BE2C (cell line): ENCODE results near the gene SLC6A9.

ENCODE experiments used
- DNase-seq: peaks from one replicate; pipeline ENCODE4 v3.0.0-alpha.2; 2020
- H3K27me3 ChIP-seq: fragments of 250-450 bp; sonication (Bioruptor Pico); 2 replicates; pipeline ENCODE4 v1.5.1; 2020; ENCODE audit warnings: mild to moderate bottlenecking
- H3K36me3 ChIP-seq: fragments of 250-450 bp; sonication (Bioruptor Pico); 2 replicates; pipeline ENCODE4 v1.5.1; 2020; ENCODE audit warnings: mild to moderate bottlenecking
- H3K4me1 ChIP-seq: fragments of 250-450 bp; sonication (Bioruptor Pico); 2 replicates; pipeline ENCODE4 v1.5.1; 2020
- H3K4me3 ChIP-seq: 2 replicates; pipeline ENCODE4 v1.5.1; 2011; ENCODE audit warnings: low read depth, low read length
- H3K9me3 ChIP-seq: fragments of 250-450 bp; sonication (Bioruptor Pico); 2 replicates; pipeline ENCODE4 v1.5.1; 2020
- CTCF ChIP-seq: IDR thresholded peaks from 2 replicates; pipeline ENCODE4 v1.5.1; 2012; ENCODE audit warnings: mild to moderate bottlenecking, low read depth, low read length

The SLC6A9 gene

GRCh38 chr1:43977376-43978263 lies 53.6 kb downstream of the SLC6A9 start:
- DNase-seq, result no peak
- Histone ChIP-seq H3K9me3 (no peaks in the 10 kb centered on the region), H3K4me1 (no peaks in the 10 kb centered on the region), H3K4me3 (no peak overlapping the region; the same call in 1 of the 2 replicates), H3K36me3 (peaks cover 8% of the 10 kb centered on the region), H3K27me3 (no peaks in the 10 kb centered on the region)
- no peak for TF ChIP-seq CTCF

- Histone ChIP-seq H3K36me3 (peaks cover 8% of the 10 kb centered on the region), H3K4me1 (no peaks in the 10 kb centered on the region), H3K9me3 (no peaks in the 10 kb centered on the region), H3K27me3 (no peaks in the 10 kb centered on the region), H3K4me3 (no peak overlapping the region)
- no peak for DNase-seq
- no peak for TF ChIP-seq CTCF
Measured at GRCh38 chr1:43976890-43977289, 54.4 kb downstream of the SLC6A9 start.

- Histone ChIP-seq H3K4me1 (no peaks in the 10 kb centered on the region), H3K36me3 (peaks cover 11% of the 10 kb centered on the region), H3K9me3 (no peaks in the 10 kb centered on the region), H3K4me3 (peak overlapping the region; percentile 80), H3K27me3 (no peaks in the 10 kb centered on the region)
- TF ChIP-seq CTCF, result no peak
- no peak for DNase-seq
Measured at GRCh38 chr1:43976045-43976444, 55.2 kb downstream of the SLC6A9 start.

- Histone ChIP-seq H3K9me3 (no peaks in the 10 kb centered on the region), H3K36me3 (peaks cover 11% of the 10 kb centered on the region), H3K27me3 (no peaks in the 10 kb centered on the region), H3K4me1 (no peaks in the 10 kb centered on the region), H3K4me3 (peak overlapping the region; percentile 80)
- no peak for TF ChIP-seq CTCF
- no peak for DNase-seq
Measured at GRCh38 chr1:43975249-43975961, 55.9 kb downstream of the SLC6A9 start.

- peak; percentile 92 for DNase-seq
- H3K27me3 ChIP-seq, result no peaks in the 10 kb centered on the region
- H3K4me1 ChIP-seq, result no peaks in the 10 kb centered on the region
- peaks cover 11% of the 10 kb centered on the region for H3K36me3 ChIP-seq
- no peak for TF ChIP-seq CTCF
- H3K4me3 ChIP-seq, result peak within 1 kb of the TSS; percentile 80
- no peaks in the 10 kb centered on the region for H3K9me3 ChIP-seq
Measured at GRCh38 chr1:43974443-43975248, 56.6 kb downstream of the SLC6A9 start, which contains the start of gene ATP6V0B. TSS of gene ATP6V0B (plus strand) at chr1:43974960. CDS start at chr1:43975041, 81 bp downstream.
